ENCODE data around the gene MCUR1. TPM values are rescaled to one million over a fixed set of nuclear protein-coding genes. Genes with fewer than 3 reads are reported as not detected.
"Not testable (repeated sequence)": the region's sequence is repeated elsewhere in the genome, so short reads cannot be mapped to it uniquely, and the experiment has no call there.

The MCUR1 gene
- total RNA-seq (10 to 100 TPM; 10.2 to 22.3 TPM), total RNA-seq (17.9 to 37.4 reads per million in 2 donors)

- ATAC-seq (peak; percentile 91), DNase-seq (peak; percentile 72 to 77 (median 76))
- Mint-ChIP-seq H3K27ac (peak within 1 kb of the TSS; percentile 78), H3K36me3 (ENCODE audit: low read depth) (no peaks in the 10 kb centered on the region), H3K4me1 (peaks cover 27% of the 10 kb centered on the region), H3K27me3 (no peaks in the 10 kb centered on the region), H3K4me3 (peak within 1 kb of the TSS; percentile 91)
- H3K9me3 ChIP-seq (ENCODE audit: control insufficient read depth, low read length, poor library complexity, severe bottlenecking), result no peaks in the 10 kb centered on the region
Measured at GRCh38 chr6:13814176-13814937, at the start of gene MCUR1. Gene MCUR1, minus strand, starts transcription at chr6:13814557. Its CDS starts 128 bp downstream, at chr6:13814429.

GRCh38 chr6:13863699-13864155 is 49.4 kb upstream of the MCUR1 start:
- H3K9me3 ChIP-seq (ENCODE audit: control insufficient read depth, low read length, poor library complexity, severe bottlenecking), result no peaks in the 10 kb centered on the region
- Mint-ChIP-seq H3K4me1 (no peaks in the 10 kb centered on the region), H3K36me3 (ENCODE audit: low read depth) (no peaks in the 10 kb centered on the region), H3K27me3 (peaks cover 57% of the 10 kb centered on the region), H3K4me3 (no peak overlapping the region), H3K27ac (no peak overlapping the region)
- ATAC-seq (no peak), DNase-seq (no peak)

GRCh38 chr6:13860556-13861185 is 46.3 kb upstream of the MCUR1 start:
- not testable (repeated sequence) for DNase-seq; H3K27ac Mint-ChIP-seq; H3K4me1 Mint-ChIP-seq; H3K36me3 Mint-ChIP-seq (ENCODE audit: low read depth); ATAC-seq; H3K4me3 Mint-ChIP-seq; H3K9me3 ChIP-seq (ENCODE audit: control insufficient read depth, low read length, poor library complexity, severe bottlenecking)
- H3K27me3 Mint-ChIP-seq, result peaks cover 30% of the 10 kb centered on the region

- H3K9me3 ChIP-seq (ENCODE audit: control insufficient read depth, low read length, poor library complexity, severe bottlenecking), result no peaks in the 10 kb centered on the region
- peaks cover 27% of the 10 kb centered on the region for H3K27me3 Mint-ChIP-seq
- H3K27ac Mint-ChIP-seq, result no peak overlapping the region
- H3K4me3 Mint-ChIP-seq, result peak overlapping the region; percentile 39
- DNase-seq (no peak), ATAC-seq (no peak)
- H3K36me3 Mint-ChIP-seq (ENCODE audit: low read depth), result no peaks in the 10 kb centered on the region
- no peaks in the 10 kb centered on the region for H3K4me1 Mint-ChIP-seq
Measured at GRCh38 chr6:13859871-13860555, 45.7 kb upstream of the MCUR1 start.

- Mint-ChIP-seq H3K4me1 (no peaks in the 10 kb centered on the region), H3K27me3 (peaks cover 29% of the 10 kb centered on the region), H3K27ac (no peak overlapping the region), H3K4me3 (no peak overlapping the region), H3K36me3 (ENCODE audit: low read depth) (peaks cover 2% of the 10 kb centered on the region)
- no peak for DNase-seq
- ATAC-seq, result no peak
- H3K9me3 ChIP-seq (ENCODE audit: control insufficient read depth, low read length, poor library complexity, severe bottlenecking), result no peaks in the 10 kb centered on the region
Measured at GRCh38 chr6:13854716-13855250, 40.4 kb upstream of the MCUR1 start.

- H3K4me1 Mint-ChIP-seq, result no peaks in the 10 kb centered on the region
- H3K9me3 ChIP-seq (ENCODE audit: control insufficient read depth, low read length, poor library complexity, severe bottlenecking), result no peaks in the 10 kb centered on the region
- ATAC-seq (no peak), DNase-seq (no peak)
- H3K4me3 Mint-ChIP-seq, result no peak overlapping the region
- H3K36me3 Mint-ChIP-seq (ENCODE audit: low read depth), result peaks cover 2% of the 10 kb centered on the region
- no peak overlapping the region for H3K27ac Mint-ChIP-seq
- peaks cover 32% of the 10 kb centered on the region for H3K27me3 Mint-ChIP-seq
Measured at GRCh38 chr6:13853871-13854270, 39.5 kb upstream of the MCUR1 start.

- Mint-ChIP-seq H3K27me3 (peaks cover 53% of the 10 kb centered on the region), H3K4me3 (no peak overlapping the region), H3K36me3 (ENCODE audit: low read depth) (peaks cover 2% of the 10 kb centered on the region), H3K27ac (no peak overlapping the region), H3K4me1 (peaks cover 3% of the 10 kb centered on the region)
- no peaks in the 10 kb centered on the region for H3K9me3 ChIP-seq (ENCODE audit: control insufficient read depth, low read length, poor library complexity, severe bottlenecking)
- no peak for DNase-seq
- no peak for ATAC-seq
Measured at GRCh38 chr6:13851803-13852202, 37.4 kb upstream of the MCUR1 start.

- no peaks in the 10 kb centered on the region for H3K9me3 ChIP-seq (ENCODE audit: control insufficient read depth, low read length, poor library complexity, severe bottlenecking)
- Mint-ChIP-seq H3K4me3 (no peak overlapping the region), H3K4me1 (peaks cover 3% of the 10 kb centered on the region), H3K27ac (no peak overlapping the region), H3K36me3 (ENCODE audit: low read depth) (peaks cover 2% of the 10 kb centered on the region), H3K27me3 (peaks cover 54% of the 10 kb centered on the region)
- ATAC-seq, result no peak
- no peak for DNase-seq
Measured at GRCh38 chr6:13851330-13851729, 37.0 kb upstream of the MCUR1 start.

GRCh38 chr6:13850690-13851089 is 36.3 kb upstream of the MCUR1 start:
- H3K36me3 Mint-ChIP-seq (ENCODE audit: low read depth), result not testable (repeated sequence)

GRCh38 chr6:13848522-13849150 is 34.3 kb upstream of the MCUR1 start:
- DNase-seq, result no peak
- H3K9me3 ChIP-seq (ENCODE audit: control insufficient read depth, low read length, poor library complexity, severe bottlenecking), result no peaks in the 10 kb centered on the region
- Mint-ChIP-seq H3K36me3 (ENCODE audit: low read depth) (no peaks in the 10 kb centered on the region), H3K4me1 (peaks cover 3% of the 10 kb centered on the region), H3K27ac (no peak overlapping the region), H3K27me3 (peaks cover 47% of the 10 kb centered on the region), H3K4me3 (no peak overlapping the region)
- no peak for ATAC-seq

More at GRCh38 chr6:13850690-13851089, 36.3 kb upstream of the MCUR1 start:
- not testable (repeated sequence) for DNase-seq; H3K9me3 ChIP-seq (ENCODE audit: control insufficient read depth, low read length, poor library complexity, severe bottlenecking); H3K27ac Mint-ChIP-seq; H3K4me1 Mint-ChIP-seq; H3K4me3 Mint-ChIP-seq; ATAC-seq
- peaks cover 54% of the 10 kb centered on the region for H3K27me3 Mint-ChIP-seq

GRCh38 chr6:13847326-13848050 is 33.1 kb upstream of the MCUR1 start:
- no peak overlapping the region for H3K4me3 Mint-ChIP-seq

GRCh38 chr6:13846841-13847240 is 32.5 kb upstream of the MCUR1 start:
- no peaks in the 10 kb centered on the region for H3K9me3 ChIP-seq (ENCODE audit: control insufficient read depth, low read length, poor library complexity, severe bottlenecking)
- no peaks in the 10 kb centered on the region for H3K36me3 Mint-ChIP-seq (ENCODE audit: low read depth)
- H3K4me1 Mint-ChIP-seq, result peaks cover 3% of the 10 kb centered on the region
- no peak overlapping the region for H3K4me3 Mint-ChIP-seq
- ATAC-seq, result no peak
- DNase-seq, result no peak
- H3K27me3 Mint-ChIP-seq, result peaks cover 39% of the 10 kb centered on the region
- no peak overlapping the region for H3K27ac Mint-ChIP-seq

More at GRCh38 chr6:13847326-13848050, 33.1 kb upstream of the MCUR1 start:
- no peaks in the 10 kb centered on the region for H3K9me3 ChIP-seq (ENCODE audit: control insufficient read depth, low read length, poor library complexity, severe bottlenecking)
- H3K4me1 Mint-ChIP-seq, result peaks cover 3% of the 10 kb centered on the region
- H3K27me3 Mint-ChIP-seq, result peaks cover 40% of the 10 kb centered on the region
- DNase-seq (no peak), ATAC-seq (no peak)
- H3K27ac Mint-ChIP-seq, result no peak overlapping the region
- H3K36me3 Mint-ChIP-seq (ENCODE audit: low read depth), result no peaks in the 10 kb centered on the region

Data from T-helper 17 cell (primary cell).